Measurements from ENCODE around the gene EIF3F. TPM values are rescaled to one million over a fixed set of nuclear protein-coding genes. Genes with fewer than 3 reads are reported as not detected.
A peak's percentile ranks its signal among the peaks of the same experiment; 100 is the strongest.

Gene EIF3F
- total RNA-seq, 1 donor from 2014 or later = 200 TPM

- Histone ChIP-seq H3K36me3 (no peaks in the 10 kb centered on the region), H3K27me3 (peaks cover 33% of the 10 kb centered on the region), H3K9me3 (no peaks in the 10 kb centered on the region), H3K4me3 (no peak overlapping the region), H3K4me1 (peaks cover 6% of the 10 kb centered on the region), H3K27ac (no peak overlapping the region)
- no peak for TF ChIP-seq CTCF (IDR thresholded peaks at IDR 0.05)
- DNase-seq (peak; percentile 27), ATAC-seq (no peak)
- intact Hi-C loops (cut with DNase I) = no loop called here
Observed at GRCh38 chr11:8022876-8023275, 35.7 kb downstream of the EIF3F start.

- H3K27me3 ChIP-seq = peaks cover 24% of the 10 kb centered on the region
- intact Hi-C loops (cut with DNase I) = no loop called here
- H3K4me3 ChIP-seq = no peak overlapping the region
- peaks cover 6% of the 10 kb centered on the region for H3K4me1 ChIP-seq
- no peaks in the 10 kb centered on the region for H3K36me3 ChIP-seq
- DNase-seq (peak; percentile 6), ATAC-seq (no peak)
- H3K9me3 ChIP-seq = no peaks in the 10 kb centered on the region
- H3K27ac ChIP-seq = no peak overlapping the region
- TF ChIP-seq CTCF (IDR thresholded peaks at IDR 0.05) = no peak
Observed at GRCh38 chr11:8023831-8024555, 36.9 kb downstream of the EIF3F start.

GRCh38 chr11:8025123-8025522 lies 38.0 kb downstream of the EIF3F start:
- Histone ChIP-seq H3K36me3 (no peaks in the 10 kb centered on the region), H3K27ac (no peak overlapping the region), H3K27me3 (peaks cover 16% of the 10 kb centered on the region), H3K9me3 (no peaks in the 10 kb centered on the region), H3K4me3 (no peak overlapping the region), H3K4me1 (no peaks in the 10 kb centered on the region)
- no peak for TF ChIP-seq CTCF (IDR thresholded peaks at IDR 0.05)
- DNase-seq (no peak), ATAC-seq (no peak)
- intact Hi-C loops (cut with DNase I) = no loop called here

- no peak for DNase-seq
- no peaks in the 10 kb centered on the region for H3K36me3 ChIP-seq
- TF ChIP-seq CTCF (IDR thresholded peaks at IDR 0.05) = no peak
- no peak for ATAC-seq
- intact Hi-C loops (cut with DNase I) = no loop called here
- no peaks in the 10 kb centered on the region for H3K9me3 ChIP-seq
- no peaks in the 10 kb centered on the region for H3K4me1 ChIP-seq
- no peak overlapping the region for H3K4me3 ChIP-seq
- H3K27ac ChIP-seq = no peak overlapping the region
- H3K27me3 ChIP-seq = peaks cover 9% of the 10 kb centered on the region
Observed at GRCh38 chr11:8025816-8026215, 38.7 kb downstream of the EIF3F start.

GRCh38 chr11:8026982-8027381 lies 39.8 kb downstream of the EIF3F start:
- Histone ChIP-seq H3K36me3 (no peaks in the 10 kb centered on the region), H3K27ac (no peak overlapping the region), H3K9me3 (no peaks in the 10 kb centered on the region), H3K4me1 (no peaks in the 10 kb centered on the region), H3K27me3 (no peaks in the 10 kb centered on the region), H3K4me3 (no peak overlapping the region)
- ATAC-seq = no peak
- intact Hi-C loops (cut with DNase I) = no loop called here
- no peak for DNase-seq
- no peak for TF ChIP-seq CTCF (IDR thresholded peaks at IDR 0.05)

- Histone ChIP-seq H3K36me3 (no peaks in the 10 kb centered on the region), H3K27ac (no peak overlapping the region), H3K9me3 (no peaks in the 10 kb centered on the region), H3K4me3 (no peak overlapping the region), H3K27me3 (no peaks in the 10 kb centered on the region), H3K4me1 (no peaks in the 10 kb centered on the region)
- no peak for ATAC-seq
- intact Hi-C loops (cut with DNase I) = no loop called here
- no peak for DNase-seq
- no peak for TF ChIP-seq CTCF (IDR thresholded peaks at IDR 0.05)
Observed at GRCh38 chr11:8028766-8029165, 41.6 kb downstream of the EIF3F start.

All from upper lobe of right lung (tissue), 1 donor.